GM18499 (cell line): Measurements from ENCODE around the gene CMTM3.
"Not testable (repeated sequence)": the region's sequence is repeated elsewhere in the genome, so short reads cannot be mapped to it uniquely, and the experiment has no call there.

Experiments
- ATAC-seq: cut with Tn5 transposase; IDR thresholded peaks from one replicate; pipeline ENCODE4 v1.9.1; 2021; ENCODE audit warnings: moderate number of reproducible peaks; ENCODE audit not compliant: insufficient read depth, unreplicated experiment

CMTM3 gene

GRCh38 chr16:66629856-66630255 lies 25.4 kb downstream of the CMTM3 start:
- ATAC-seq: no peak

DNA sequence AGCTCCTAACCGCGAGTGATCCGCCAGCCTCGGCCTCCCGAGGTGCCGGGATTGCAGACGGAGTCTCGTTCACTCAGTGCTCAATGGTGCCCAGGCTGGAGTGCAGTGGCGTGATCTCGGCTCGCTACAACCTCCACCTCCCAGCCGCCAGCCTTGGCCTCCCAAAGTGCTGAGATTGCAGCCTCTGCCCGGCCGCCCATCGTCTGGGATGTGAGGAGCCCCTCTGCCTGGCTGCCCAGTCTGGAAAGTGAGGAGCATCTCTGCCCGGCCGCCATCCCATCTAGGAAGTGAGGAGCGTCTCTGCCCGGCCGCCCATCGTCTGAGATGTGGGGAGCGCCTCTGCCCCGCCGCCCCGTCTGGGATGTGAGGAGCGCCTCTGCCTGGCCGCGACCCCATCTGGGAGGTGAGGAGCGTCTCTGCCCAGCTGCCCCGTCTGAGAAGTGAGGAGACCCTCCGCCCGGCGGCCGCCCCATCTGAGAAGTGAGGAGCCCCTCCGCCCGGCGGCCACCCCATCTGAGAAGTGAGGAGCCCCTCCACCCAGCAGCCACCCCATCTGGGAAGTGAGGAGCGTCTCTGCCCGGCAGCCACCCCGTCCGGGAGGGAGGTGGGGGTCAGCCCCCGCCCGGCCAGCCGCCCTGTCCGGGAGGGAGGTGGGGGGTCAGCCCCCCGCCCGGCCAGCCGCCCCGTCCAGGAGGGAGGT lies 26.2 kb downstream of the CMTM3 start:
- not testable (repeated sequence) for ATAC-seq

GRCh38 chr16:66631558-66631957 lies 27.1 kb downstream of the CMTM3 start:
- ATAC-seq: not testable (repeated sequence)

- no peak for ATAC-seq
These were observed 30.2 kb downstream of the CMTM3 start for GRCh38 chr16:66634527-66635196.

- no peak for ATAC-seq
These were observed 30.9 kb downstream of the CMTM3 start for GRCh38 chr16:66635406-66635805.

GRCh38 chr16:66636199-66636598 lies 31.7 kb downstream of the CMTM3 start:
- no peak for ATAC-seq

DNA sequence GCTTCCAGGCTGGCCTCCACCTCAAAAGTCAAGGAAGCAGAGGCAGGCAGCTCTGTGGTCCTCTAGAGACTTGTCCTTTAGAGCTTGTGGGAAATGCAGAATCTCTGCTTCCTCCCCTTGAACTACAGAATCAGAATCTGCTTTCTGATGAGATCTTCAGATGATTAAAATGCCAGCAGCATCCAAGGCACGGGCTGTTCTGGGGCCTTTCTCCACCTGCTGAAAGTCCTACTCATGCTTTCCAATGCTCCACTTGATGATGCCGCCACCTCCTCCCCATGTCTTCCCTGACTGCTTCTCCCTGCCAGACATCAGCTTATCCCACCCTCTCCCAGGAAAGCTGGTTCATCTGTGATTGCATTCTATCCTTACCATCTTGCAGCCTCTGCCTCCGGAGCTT lies 33.3 kb downstream of the CMTM3 start:
- no peak for ATAC-seq

GRCh38 chr16:66639091-66639885 lies 34.8 kb downstream of the CMTM3 start:
- ATAC-seq: no peak

GRCh38 chr16:66640724-66641314 lies 36.3 kb downstream of the CMTM3 start:
- no peak for ATAC-seq

DNA sequence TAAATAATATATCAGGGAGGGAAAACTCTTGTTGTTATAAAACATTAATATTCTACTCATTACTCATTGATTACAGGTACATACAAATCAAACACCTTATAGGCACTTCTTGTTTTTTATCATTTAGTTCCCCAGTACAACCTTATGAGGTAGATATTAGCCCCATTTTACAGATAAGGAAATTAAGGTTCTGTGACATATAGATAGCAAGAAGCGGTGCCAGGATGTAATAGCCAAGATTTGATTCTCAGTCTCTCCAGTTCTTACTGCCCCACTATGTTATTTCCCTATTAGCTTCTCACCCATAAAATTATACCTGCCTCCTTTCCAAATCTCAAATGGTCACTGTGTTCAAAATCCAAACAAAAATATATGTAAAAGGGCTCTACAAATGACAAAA lies 36.9 kb downstream of the CMTM3 start:
- ATAC-seq: no peak

- no peak for ATAC-seq
These were observed 43.4 kb downstream of the CMTM3 start for GRCh38 chr16:66647866-66648265.

DNA sequence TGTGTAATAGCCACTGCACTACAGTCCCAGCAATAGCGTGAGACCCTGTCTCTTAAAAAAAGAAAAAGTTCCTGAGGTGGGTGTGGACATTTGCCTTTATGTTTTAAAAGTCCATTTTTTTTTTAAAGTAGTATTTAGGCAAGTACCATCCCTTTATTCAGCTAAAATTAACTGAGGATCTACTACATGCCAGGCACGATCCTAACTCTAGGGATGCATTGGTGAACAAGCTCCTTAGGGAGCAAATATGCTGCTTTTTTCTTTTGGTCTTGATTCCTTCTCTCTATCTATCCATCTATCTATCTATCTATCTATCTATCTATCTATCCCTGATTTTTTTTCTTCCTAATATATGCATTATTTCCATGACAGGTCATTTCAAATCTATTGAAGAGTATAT lies 44.7 kb downstream of the CMTM3 start:
- no peak for ATAC-seq

DNA sequence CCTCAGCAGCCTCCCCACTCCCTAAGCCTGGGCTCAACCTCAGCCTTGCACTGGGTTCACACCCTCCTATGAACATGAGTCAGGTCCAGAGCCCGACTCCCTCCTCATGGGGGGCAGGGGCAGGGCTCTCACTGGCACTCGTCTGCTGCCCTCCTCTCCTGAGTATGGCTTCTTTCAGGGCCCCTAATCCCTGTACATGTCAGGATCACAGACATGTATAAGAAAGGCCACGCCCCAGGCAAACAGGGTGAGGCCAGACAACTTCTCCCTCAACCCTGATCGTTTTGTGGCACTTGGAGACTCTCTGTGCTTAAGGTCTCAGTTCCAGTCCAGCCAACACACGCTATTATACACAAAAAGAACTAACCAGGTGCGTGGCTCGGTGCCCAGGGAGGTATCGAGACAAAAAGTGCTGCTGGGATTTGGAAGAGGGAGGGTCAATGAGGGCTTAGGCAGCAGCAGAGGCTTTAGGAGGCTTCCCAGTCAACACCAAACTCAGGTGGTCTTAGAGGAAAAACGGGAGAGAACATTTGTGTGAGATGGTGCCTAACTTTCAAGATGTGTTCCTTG lies 45.2 kb downstream of the CMTM3 start:
- no peak for ATAC-seq

- no peak for ATAC-seq
These were observed 46.4 kb downstream of the CMTM3 start for GRCh38 chr16:66650707-66651473.

- no peak for ATAC-seq
These were observed 46.9 kb downstream of the CMTM3 start for GRCh38 chr16:66651474-66651765.

GRCh38 chr16:66651965-66652364 lies 47.5 kb downstream of the CMTM3 start:
- ATAC-seq: no peak

DNA sequence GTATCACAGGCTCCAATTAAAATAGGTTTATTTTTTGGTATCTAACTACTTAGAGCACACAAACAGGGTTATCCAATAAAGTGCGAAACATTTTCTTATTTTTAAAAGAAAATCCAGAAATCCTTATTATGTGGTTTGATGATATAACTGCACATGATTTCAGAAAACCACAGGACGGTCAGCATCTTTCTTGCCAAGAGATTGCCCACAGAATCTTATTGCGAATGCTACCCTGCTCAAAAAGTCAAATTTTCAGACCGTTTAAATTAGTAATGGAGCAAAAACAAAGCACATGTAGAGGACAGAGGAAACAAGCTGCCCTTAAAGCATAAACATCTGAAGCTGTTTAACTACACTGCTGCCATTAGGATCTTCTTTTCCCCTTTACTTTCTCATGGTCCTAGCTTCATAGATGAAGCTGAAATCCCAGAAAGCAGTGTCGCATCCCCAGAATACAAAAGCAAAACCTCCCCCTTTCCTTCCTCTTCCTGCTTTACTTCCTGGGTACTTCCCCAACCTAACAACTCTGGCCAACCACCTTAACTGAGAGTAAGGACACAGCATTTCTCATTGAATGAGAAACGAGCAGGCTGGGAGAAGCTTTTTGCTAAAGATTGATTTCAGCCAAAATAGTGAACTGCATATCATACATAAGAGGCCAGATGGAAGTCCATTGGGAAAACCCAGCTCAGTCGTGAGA lies 48.3 kb downstream of the CMTM3 start:
- no peak for ATAC-seq

DNA sequence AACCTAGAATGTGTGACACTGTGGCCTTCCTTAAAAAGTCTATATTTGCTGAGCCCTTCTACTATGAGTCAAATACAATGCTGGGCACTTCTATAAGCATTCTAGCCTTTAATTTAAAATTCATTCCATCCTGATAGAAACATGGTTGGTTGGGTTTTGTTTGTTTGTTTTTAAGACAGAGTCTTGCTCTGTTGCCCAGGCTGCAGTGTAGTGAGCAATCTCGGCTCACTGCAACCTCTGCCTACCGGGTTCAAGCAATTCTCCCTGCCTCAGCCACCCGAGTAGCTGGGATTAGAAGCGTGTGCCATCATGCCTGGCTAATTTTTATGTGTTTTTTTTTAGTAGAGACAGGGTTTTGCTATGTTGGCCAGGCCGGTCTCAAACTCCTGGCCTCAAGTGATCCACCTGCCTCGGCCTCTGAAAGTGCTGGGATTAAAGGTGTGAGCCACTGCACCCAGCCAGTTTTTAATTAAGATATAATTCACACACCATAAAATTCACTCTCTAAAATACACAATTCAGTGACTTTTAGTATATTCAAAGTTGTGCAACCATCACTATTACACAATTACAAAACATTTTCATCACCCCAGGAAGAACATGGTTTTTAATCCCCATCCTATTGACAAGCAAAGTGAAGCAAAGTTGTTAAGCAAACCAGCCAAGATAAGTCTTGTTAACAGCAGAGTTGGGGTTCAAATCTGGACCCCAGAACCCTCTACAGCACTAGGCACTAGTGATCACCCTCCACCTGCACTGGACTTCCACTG lies 49.3 kb downstream of the CMTM3 start:
- ATAC-seq: no peak

DNA sequence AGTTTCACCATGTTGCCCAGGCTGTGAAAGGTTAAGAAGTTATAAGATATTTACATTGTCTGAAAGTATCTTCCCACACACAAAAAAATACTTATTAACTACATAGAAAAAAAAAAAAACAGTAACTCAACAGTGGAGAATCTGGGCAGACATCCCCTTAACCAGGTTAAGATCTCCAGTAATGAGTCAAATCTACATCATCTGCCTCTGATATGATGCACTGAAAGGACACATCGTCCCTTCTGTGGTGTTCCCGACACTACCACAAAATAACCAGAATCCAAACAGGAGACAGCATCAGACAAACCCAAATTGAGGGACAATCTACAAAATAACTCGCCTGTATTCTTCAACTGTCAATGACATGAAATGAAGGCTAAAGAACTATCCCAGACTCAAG lies 52.0 kb downstream of the CMTM3 start:
- no peak for ATAC-seq
